ENCODE data around the gene EPHB1.

DNA sequence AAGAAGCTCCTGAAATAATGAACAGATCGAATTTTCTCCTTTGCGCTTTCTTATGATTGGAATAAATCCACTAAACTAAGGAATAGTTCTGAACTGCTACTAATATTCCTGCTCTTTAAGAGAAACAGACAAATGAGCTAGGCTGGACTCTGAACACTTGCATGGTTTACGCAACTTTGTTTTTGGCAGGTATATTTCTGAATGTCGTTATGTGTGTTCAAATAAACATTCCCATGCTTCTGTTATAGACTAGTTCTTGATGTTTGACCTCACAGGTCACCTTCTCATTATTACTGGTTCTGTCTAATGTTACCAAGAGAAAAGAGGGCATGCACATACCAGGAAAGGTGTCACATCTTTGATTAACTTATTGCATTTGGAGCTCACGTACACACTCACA lies 418.2 kb downstream of the EPHB1 start:
- TF ChIP-seq, protein P1, sequence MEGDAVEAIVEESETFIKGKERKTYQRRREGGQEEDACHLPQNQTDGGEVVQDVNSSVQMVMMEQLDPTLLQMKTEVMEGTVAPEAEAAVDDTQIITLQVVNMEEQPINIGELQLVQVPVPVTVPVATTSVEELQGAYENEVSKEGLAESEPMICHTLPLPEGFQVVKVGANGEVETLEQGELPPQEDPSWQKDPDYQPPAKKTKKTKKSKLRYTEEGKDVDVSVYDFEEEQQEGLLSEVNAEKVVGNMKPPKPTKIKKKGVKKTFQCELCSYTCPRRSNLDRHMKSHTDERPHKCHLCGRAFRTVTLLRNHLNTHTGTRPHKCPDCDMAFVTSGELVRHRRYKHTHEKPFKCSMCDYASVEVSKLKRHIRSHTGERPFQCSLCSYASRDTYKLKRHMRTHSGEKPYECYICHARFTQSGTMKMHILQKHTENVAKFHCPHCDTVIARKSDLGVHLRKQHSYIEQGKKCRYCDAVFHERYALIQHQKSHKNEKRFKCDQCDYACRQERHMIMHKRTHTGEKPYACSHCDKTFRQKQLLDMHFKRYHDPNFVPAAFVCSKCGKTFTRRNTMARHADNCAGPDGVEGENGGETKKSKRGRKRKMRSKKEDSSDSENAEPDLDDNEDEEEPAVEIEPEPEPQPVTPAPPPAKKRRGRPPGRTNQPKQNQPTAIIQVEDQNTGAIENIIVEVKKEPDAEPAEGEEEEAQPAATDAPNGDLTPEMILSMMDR (IDR thresholded peaks at IDR 0.05; ENCODE audit: extremely low read depth in 1 of 2, insufficient read depth in 1 of 2, low read depth in 1 of 2, low read length in 2 of 2), result no peak
- no peak for TF ChIP-seq POLR2A (IDR thresholded peaks at IDR 0.05; ENCODE audit: low read depth, low read length)
- TF ChIP-seq MYC (IDR thresholded peaks at IDR 0.05; ENCODE audit: low read depth, low read length), result no peak
